GM12878 (cell line): Measurements from ENCODE around the gene PRKN.

Experiments
- ATF2 ChIP-seq: IDR thresholded peaks from 2 replicates; pipeline ENCODE4 v1.6.1; 2012; ENCODE audit warnings: low read length, inconsistent platforms
- CHD4 ChIP-seq: fragments of 200-600 bp; sonication (generic); IDR thresholded peaks from 2 replicates; pipeline ENCODE4 v1.6.1; 2016; ENCODE audit warnings: mild to moderate bottlenecking
- CTCF ChIP-seq, 3 experiments: IDR thresholded peaks in 2 of 3; conservative IDR thresholded peaks in 1 of 3; 2 replicates each; pipeline ENCODE4 v1.5.1; 2011; ENCODE audit warnings: low read depth in 3 of 3, low read length in 3 of 3, mild to moderate bottlenecking in 3 of 3, control low read depth in 2 of 3, moderate library complexity in 2 of 3, inconsistent platforms in 1 of 3, mixed read lengths in 1 of 3; ENCODE audit not compliant: control insufficient read depth in 2 of 3, insufficient read depth in 1 of 3; ENCODE audit errors: extremely low read depth in 1 of 3
- E4F1 ChIP-seq: fragments of 450-650 bp; IDR thresholded peaks from 2 replicates; pipeline ENCODE4 v1.6.1; 2018; ENCODE audit warnings: borderline replicate concordance, mild to moderate bottlenecking; ENCODE audit not compliant: partially characterized antibody
- PML ChIP-seq: IDR thresholded peaks from 2 replicates; pipeline ENCODE4 v1.6.1; 2012; ENCODE audit warnings: low read length, inconsistent platforms
- POLR2A ChIP-seq: IDR thresholded peaks from 2 replicates; pipeline ENCODE4 v1.6.1; 2011; ENCODE audit warnings: low read depth, mild to moderate bottlenecking, low read length
- TBL1XR1 ChIP-seq: IDR thresholded peaks from 2 replicates; pipeline ENCODE4 v1.6.1; 2012; ENCODE audit warnings: low read depth, low read length, improper control_type of control experiment
- ZBED1 ChIP-seq: IDR thresholded peaks from 2 replicates; pipeline ENCODE4 v1.6.1; 2016; ENCODE audit warnings: borderline replicate concordance
- ZBTB40 ChIP-seq: fragments of 450-650 bp; IDR thresholded peaks from 2 replicates; pipeline ENCODE4 v1.6.1; 2016; ENCODE audit warnings: mild to moderate bottlenecking, moderate library complexity, borderline replicate concordance

- TF ChIP-seq ATF2 (no peak), ZBTB40 (no peak), PML (no peak), CHD4 (no peak), POLR2A (no peak), ZBED1 (no peak), TBL1XR1 (no peak), CTCF (IDR thresholded peaks at IDR 0.05 in 2 of 3, conservative IDR thresholded peaks at IDR 0.05 in 1 of 3; ENCODE audit: control insufficient read depth in 2 of 3, extremely low read depth in 1 of 3, insufficient read depth in 1 of 3, low read depth in 3 of 3, low read length in 3 of 3) (no peak), E4F1 (no peak)
Observed at GRCh38 chr6:162190981-162191380, 536.6 kb downstream of the PRKN start.
